Activated CD4-positive, alpha-beta T cell treated with anti-CD3 and anti-CD28 coated beads, Interleukin-2, amount 50 U/mL, for 4 hours (primary cell): ENCODE results near the gene ITIH5.

Experiments
- DNase-seq, 2 experiments: peaks; one replicate each; pipeline ENCODE4 v3.0.0-alpha.2; 2020

ITIH5 gene

GRCh38 chr10:7579681-7580080, 87.1 kb downstream of the ITIH5 start:
- no peak for DNase-seq

DNA sequence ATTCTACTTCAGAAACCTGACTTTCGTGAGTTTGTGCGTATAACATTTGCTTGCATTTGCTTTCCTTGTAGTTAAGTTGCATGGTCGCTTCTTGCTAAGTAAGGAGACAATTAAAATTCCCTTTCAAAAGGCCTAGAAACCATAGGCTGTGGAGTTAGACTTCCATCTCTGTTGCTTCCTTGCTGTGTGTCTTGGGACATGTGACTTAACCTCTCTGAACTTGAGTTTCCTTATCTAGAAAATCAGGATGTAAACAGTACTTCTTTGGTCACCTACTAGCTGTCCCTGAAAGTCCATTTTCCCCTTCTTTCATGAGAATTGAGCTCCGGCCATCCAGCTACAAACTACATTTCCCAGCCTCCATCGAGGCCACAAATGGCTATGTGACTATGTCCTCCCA, 89.2 kb downstream of the ITIH5 start:
- DNase-seq: no peak

DNA sequence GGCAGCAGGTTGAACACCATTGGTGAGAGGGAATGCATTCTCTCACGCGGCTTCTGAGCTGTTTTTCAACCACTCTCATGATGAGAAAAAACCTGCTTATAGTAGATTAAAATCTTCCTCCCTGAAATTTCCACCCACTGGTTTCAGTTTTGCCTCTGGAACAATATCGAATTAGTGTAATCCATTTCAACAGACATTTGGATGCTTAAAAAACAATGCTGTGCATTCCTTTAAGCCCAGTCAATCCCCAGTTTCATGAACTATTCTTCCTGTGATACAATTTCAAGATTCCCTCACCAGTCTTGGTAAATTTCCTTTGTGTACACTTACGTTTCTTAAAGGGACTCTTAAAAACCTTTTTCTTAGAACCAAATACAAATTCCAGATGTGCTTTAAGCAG, 89.6 kb downstream of the ITIH5 start:
- no peak for DNase-seq

- DNase-seq: no peak
Measured at GRCh38 chr10:7576340-7576739, 90.4 kb downstream of the ITIH5 start.

DNA sequence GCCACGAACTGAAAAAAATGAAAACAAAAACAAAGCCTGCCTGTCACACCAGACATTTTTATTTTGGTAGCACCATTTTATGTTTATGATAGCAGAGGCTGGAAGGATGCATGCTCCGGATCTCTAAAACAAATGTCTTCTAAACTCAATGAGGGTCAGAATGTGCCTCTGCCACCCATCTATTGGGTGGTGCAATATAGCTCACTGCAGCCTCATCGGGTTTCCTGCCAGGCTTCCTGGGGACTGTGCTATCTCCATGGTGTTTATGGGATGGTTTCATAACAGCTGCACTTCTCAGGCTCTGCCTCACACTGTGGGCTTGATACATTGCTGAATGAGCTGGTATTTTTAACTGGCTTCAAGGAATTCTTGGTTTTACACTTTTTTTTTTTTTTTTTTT, 94.4 kb downstream of the ITIH5 start:
- DNase-seq: no peak

- DNase-seq: no peak
Measured at GRCh38 chr10:7571981-7572380, 94.8 kb downstream of the ITIH5 start.

DNA sequence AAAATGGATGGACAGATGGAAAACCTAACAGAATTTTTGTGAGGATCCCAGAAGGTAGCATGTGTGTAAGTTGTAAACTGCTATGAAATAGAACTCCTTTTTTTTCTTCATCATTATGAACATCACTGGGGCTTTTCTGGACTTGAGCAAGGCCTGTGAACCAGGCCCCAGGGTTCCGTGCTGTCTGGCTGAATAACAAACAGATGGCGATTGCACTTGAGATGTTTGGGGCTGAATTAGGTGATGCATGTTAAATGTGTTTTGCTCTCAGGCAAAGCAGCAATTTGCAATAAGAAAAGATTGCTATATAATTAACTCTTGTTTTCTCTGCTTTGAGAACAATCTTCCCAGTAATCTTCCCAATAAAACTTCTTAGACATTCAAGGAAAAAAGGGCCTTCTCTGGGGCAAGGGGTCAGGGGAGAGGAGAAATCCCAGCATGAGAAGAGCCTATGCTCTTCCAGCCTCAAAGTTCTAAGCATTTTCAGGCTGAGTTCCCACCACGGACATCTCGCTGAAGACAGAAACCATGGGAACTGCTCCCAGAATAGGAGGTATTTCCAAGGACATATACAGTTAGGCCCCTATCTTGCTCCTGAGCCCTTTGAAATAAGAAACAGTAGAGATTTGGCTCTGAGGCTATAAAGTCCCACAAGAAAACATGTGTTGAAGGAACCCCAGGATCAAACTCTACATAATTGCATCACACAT, 98.7 kb downstream of the ITIH5 start:
- no peak for DNase-seq

GRCh38 chr10:7566891-7567290, 99.9 kb downstream of the ITIH5 start:
- DNase-seq: no peak

GRCh38 chr10:7565871-7566270, 100.9 kb downstream of the ITIH5 start:
- no peak for DNase-seq

DNA sequence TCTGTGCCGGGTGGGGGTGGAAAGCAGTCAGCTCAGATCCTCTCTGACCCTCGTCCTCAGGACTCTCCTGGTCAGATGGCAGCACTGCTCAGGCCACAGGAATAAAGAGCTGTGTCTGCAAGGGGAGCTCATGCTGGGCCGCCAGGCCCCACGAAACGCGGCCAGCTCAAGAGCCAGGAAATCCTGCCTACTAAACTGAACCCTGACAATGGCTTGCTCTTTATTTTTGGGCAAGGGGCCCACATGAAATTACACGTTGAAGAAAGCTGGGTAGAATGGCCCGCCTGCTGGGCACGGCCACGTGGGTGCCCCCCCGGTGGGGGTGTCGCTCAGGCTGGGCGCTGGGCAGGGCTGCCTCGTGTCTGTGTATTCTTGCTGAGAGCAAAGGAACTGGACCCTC, 103.0 kb downstream of the ITIH5 start:
- no peak for DNase-seq

DNA sequence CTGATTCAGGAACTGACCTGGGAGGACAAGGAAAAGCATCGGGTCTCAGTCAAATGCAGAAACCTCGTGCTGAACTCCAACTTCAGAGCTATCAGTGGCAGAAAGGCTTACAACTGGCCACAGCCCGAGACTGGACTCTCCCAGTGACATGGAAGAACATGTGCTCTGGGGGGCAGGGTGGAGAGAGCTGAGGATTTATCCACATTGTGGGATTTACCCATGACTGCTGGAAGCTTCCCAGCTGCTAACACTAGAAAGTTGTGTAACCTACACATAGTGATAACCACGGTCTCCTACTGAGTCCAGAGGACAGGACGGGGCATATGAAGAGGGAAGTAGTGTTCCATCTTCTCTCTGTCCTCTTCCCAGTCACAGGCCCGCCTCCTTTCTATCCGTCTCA, 103.4 kb downstream of the ITIH5 start:
- no peak for DNase-seq

DNA sequence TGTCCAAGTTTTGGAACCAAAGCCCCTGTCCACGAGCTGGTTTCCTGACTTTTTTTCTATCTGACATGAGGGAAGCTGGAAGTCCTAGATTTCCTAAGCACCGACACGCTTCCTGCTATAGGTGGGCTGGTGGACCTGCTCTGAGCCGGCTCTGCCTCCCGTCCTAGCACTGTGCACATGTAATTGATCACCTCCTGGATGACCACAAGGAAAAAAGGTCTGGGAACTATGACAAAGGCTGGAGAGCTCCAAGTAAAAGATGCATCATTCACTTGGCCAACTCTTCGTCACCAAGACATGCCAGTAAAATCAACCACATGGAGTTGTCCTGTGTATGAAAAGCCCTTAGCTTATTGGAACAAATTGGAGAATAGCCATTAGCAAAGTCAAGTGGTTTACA, 104.8 kb downstream of the ITIH5 start:
- no peak for DNase-seq

GRCh38 chr10:7561216-7561893, 105.4 kb downstream of the ITIH5 start:
- no peak for DNase-seq

DNA sequence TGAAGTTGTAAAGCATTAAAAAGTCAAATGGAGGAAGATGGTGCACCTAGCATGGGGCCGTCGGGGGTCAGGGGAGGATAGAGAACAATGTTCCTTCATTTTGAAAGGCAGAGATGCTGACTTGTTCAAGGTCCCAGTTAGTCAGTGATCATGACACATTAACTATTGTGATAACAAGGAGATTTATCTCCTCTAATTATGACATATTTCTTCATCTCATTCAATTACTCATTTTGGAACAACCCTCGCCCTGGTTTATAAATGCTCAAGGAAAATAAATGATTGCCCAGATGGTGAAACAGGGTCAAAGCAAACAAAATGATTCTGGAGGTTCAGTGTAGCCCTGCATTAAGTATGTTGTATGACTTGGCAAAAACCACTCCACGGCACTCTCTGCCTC, 106.2 kb downstream of the ITIH5 start:
- no peak for DNase-seq

DNA sequence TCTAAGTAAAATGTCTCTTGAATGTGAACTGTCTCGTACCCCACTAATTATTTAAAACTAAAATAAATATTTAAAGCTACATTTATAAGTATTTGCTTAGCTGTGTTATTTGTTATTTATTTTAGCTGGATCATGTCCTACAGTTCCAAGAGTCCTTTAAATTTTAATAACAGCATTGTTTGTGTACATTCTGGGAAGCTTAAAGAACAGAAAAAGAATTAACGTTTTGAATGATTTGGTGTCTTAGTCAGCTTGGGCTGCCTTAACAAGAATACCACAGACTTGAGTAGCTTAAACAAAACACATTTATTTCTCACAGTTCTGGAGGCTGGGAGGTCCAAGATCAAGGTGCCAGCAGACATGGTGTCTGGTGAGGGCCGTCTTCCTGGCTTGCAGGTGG, 107.4 kb downstream of the ITIH5 start:
- DNase-seq: no peak

GRCh38 chr10:7558036-7558435, 108.7 kb downstream of the ITIH5 start:
- no peak for DNase-seq

- DNase-seq: no peak
Measured at GRCh38 chr10:7553531-7553930, 113.2 kb downstream of the ITIH5 start.

DNA sequence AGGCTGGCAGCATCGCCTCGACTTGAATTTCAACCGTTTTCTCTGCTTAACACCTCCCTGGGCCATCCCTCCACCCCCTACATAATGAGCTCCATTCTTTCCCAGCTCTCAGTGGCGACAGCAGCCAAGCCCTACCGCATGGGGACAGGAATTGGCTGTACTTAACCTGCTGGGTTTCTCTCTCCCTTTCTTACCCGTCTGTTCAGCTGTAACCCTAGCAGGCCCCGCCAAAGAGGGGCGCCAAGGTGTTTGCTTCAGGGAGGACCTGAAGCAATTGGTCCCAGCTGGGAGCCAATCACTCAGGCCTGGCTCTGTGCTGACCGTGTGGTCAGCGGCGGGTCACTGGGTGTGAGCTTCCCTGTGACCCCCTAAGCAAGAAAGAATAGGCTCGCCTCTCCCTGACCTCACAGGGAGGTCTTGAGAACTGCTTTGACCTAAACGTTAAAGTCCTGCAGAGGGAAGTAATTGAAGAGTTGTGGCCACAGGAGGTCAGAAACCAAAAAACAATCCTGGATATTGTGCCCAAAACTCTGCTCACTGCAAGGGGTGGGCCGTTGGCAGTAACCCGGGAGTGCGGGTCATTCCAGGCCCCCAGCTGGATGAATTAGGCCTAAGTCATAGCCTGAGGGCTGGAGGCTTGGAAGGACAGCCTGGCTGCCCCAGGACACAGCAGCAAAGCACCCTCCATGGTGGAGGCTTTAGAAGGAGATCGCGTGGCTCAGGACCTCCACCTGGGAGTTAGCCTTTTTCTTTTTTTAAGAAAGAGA, 114.6 kb downstream of the ITIH5 start:
- DNase-seq: no peak

GRCh38 chr10:7551289-7551688, 115.5 kb downstream of the ITIH5 start:
- no peak for DNase-seq

DNA sequence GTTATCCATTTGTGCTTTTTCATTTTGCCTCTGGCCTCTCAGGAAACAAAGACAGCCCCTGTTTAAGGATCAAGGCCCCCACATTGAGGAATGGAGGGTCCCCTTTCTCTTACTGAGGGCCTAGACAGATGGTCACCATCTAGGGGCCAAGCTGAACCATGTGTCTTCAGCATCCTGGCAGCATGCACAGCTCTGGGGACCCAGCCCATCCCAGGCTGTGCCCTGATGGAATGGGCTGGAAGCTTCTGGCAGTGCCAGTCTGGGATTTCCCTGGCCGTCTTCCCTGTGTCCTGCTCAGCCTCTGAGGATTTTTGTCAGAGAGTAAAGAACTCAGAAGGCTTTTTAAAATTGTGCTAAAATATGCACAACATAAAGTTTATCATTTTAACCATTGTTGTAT, 116.8 kb downstream of the ITIH5 start:
- DNase-seq: no peak

- DNase-seq: no peak
Measured at GRCh38 chr10:7547829-7548228, 118.9 kb downstream of the ITIH5 start.

GRCh38 chr10:7547206-7547605, 119.6 kb downstream of the ITIH5 start:
- no peak for DNase-seq

- no peak for DNase-seq
Measured at GRCh38 chr10:7546385-7546967, 120.3 kb downstream of the ITIH5 start.

- DNase-seq: no peak
Measured at GRCh38 chr10:7545792-7546191, 121.0 kb downstream of the ITIH5 start.
